IPS-18a (cell line): ENCODE results near the gene EFCAB13.

Source experiments
- H3K27ac ChIP-seq: one replicate; pipeline ENCODE4 v1.5.1; 2013; ENCODE audit warnings: low read length
- H3K27me3 ChIP-seq: one replicate; pipeline ENCODE4 v1.6.1; 2013; ENCODE audit warnings: mild to moderate bottlenecking, low read length; ENCODE audit not compliant: control insufficient read depth, insufficient read depth
- H3K36me3 ChIP-seq: one replicate; pipeline ENCODE4 v1.6.1; 2013; ENCODE audit warnings: low read depth, low read length; ENCODE audit not compliant: control insufficient read depth
- H3K4me1 ChIP-seq: one replicate; pipeline ENCODE4 v1.6.1; 2013; ENCODE audit warnings: low read depth, low read length; ENCODE audit not compliant: control insufficient read depth
- H3K4me3 ChIP-seq: one replicate; pipeline ENCODE4 v1.5.1; 2013; ENCODE audit warnings: low read length
- H3K9ac ChIP-seq: one replicate; pipeline ENCODE4 v1.6.1; 2013; ENCODE audit warnings: mild to moderate bottlenecking, low read length, moderate library complexity
- H3K9me3 ChIP-seq: one replicate; pipeline ENCODE4 v1.6.1; 2013; ENCODE audit warnings: low read depth, low read length; ENCODE audit not compliant: control insufficient read depth

The EFCAB13 gene

GRCh38 chr17:47281216-47281615 is 42.5 kb upstream of the EFCAB13 start:
- H3K27ac ChIP-seq, result no peak overlapping the region

GRCh38 chr17:47285003-47285402 is 38.8 kb upstream of the EFCAB13 start:
- Histone ChIP-seq H3K4me1 (no peaks in the 10 kb centered on the region), H3K36me3 (no peaks in the 10 kb centered on the region), H3K9ac (no peak overlapping the region), H3K27me3 (no peaks in the 10 kb centered on the region), H3K4me3 (no peak overlapping the region), H3K9me3 (no peaks in the 10 kb centered on the region), H3K27ac (no peak overlapping the region)

More at GRCh38 chr17:47281216-47281615, 42.5 kb upstream of the EFCAB13 start:
- H3K9ac ChIP-seq, result no peak overlapping the region
- H3K36me3 ChIP-seq, result no peaks in the 10 kb centered on the region
- no peak overlapping the region for H3K4me3 ChIP-seq
- H3K27me3 ChIP-seq, result no peaks in the 10 kb centered on the region
- no peaks in the 10 kb centered on the region for H3K9me3 ChIP-seq
- peaks cover 10% of the 10 kb centered on the region for H3K4me1 ChIP-seq

- H3K9ac ChIP-seq, result no peak overlapping the region
- no peak overlapping the region for H3K27ac ChIP-seq
- no peaks in the 10 kb centered on the region for H3K4me1 ChIP-seq
- H3K27me3 ChIP-seq, result no peaks in the 10 kb centered on the region
- no peaks in the 10 kb centered on the region for H3K36me3 ChIP-seq
- no peak overlapping the region for H3K4me3 ChIP-seq
- no peaks in the 10 kb centered on the region for H3K9me3 ChIP-seq
Measured at GRCh38 chr17:47286198-47286914, 37.4 kb upstream of the EFCAB13 start.

GRCh38 chr17:47287068-47287467 is 36.7 kb upstream of the EFCAB13 start:
- H3K9me3 ChIP-seq, result no peaks in the 10 kb centered on the region
- no peaks in the 10 kb centered on the region for H3K27me3 ChIP-seq
- no peaks in the 10 kb centered on the region for H3K36me3 ChIP-seq
- no peak overlapping the region for H3K27ac ChIP-seq
- H3K4me1 ChIP-seq, result no peaks in the 10 kb centered on the region
- H3K9ac ChIP-seq, result no peak overlapping the region
- no peak overlapping the region for H3K4me3 ChIP-seq

GRCh38 chr17:47287639-47288038 is 36.1 kb upstream of the EFCAB13 start:
- no peaks in the 10 kb centered on the region for H3K9me3 ChIP-seq
- H3K27ac ChIP-seq, result no peak overlapping the region
- no peaks in the 10 kb centered on the region for H3K4me1 ChIP-seq
- H3K9ac ChIP-seq, result no peak overlapping the region
- no peaks in the 10 kb centered on the region for H3K36me3 ChIP-seq
- H3K27me3 ChIP-seq, result no peaks in the 10 kb centered on the region
- no peak overlapping the region for H3K4me3 ChIP-seq

GRCh38 chr17:47288531-47289116 is 35.1 kb upstream of the EFCAB13 start:
- H3K36me3 ChIP-seq, result no peaks in the 10 kb centered on the region
- no peaks in the 10 kb centered on the region for H3K27me3 ChIP-seq
- no peak overlapping the region for H3K9ac ChIP-seq
- no peak overlapping the region for H3K27ac ChIP-seq
- no peaks in the 10 kb centered on the region for H3K4me1 ChIP-seq
- H3K4me3 ChIP-seq, result no peak overlapping the region
- no peaks in the 10 kb centered on the region for H3K9me3 ChIP-seq

- no peaks in the 10 kb centered on the region for H3K9me3 ChIP-seq
- no peak overlapping the region for H3K9ac ChIP-seq
- no peak overlapping the region for H3K27ac ChIP-seq
- H3K27me3 ChIP-seq, result no peaks in the 10 kb centered on the region
- H3K4me3 ChIP-seq, result no peak overlapping the region
- H3K4me1 ChIP-seq, result no peaks in the 10 kb centered on the region
- H3K36me3 ChIP-seq, result no peaks in the 10 kb centered on the region
Measured at GRCh38 chr17:47289302-47289701, 34.5 kb upstream of the EFCAB13 start.

GRCh38 chr17:47290870-47291241 is 32.9 kb upstream of the EFCAB13 start:
- Histone ChIP-seq H3K4me1 (no peaks in the 10 kb centered on the region), H3K36me3 (no peaks in the 10 kb centered on the region), H3K9me3 (no peaks in the 10 kb centered on the region), H3K27me3 (no peaks in the 10 kb centered on the region), H3K9ac (no peak overlapping the region), H3K4me3 (no peak overlapping the region), H3K27ac (no peak overlapping the region)

GRCh38 chr17:47291242-47291873 is 32.4 kb upstream of the EFCAB13 start:
- no peaks in the 10 kb centered on the region for H3K27me3 ChIP-seq
- H3K9me3 ChIP-seq, result no peaks in the 10 kb centered on the region
- H3K36me3 ChIP-seq, result no peaks in the 10 kb centered on the region
- no peak overlapping the region for H3K4me3 ChIP-seq
- H3K27ac ChIP-seq, result no peak overlapping the region
- H3K9ac ChIP-seq, result no peak overlapping the region
- H3K4me1 ChIP-seq, result no peaks in the 10 kb centered on the region

GRCh38 chr17:47292206-47292605 is 31.5 kb upstream of the EFCAB13 start:
- no peaks in the 10 kb centered on the region for H3K27me3 ChIP-seq
- H3K36me3 ChIP-seq, result no peaks in the 10 kb centered on the region
- H3K4me3 ChIP-seq, result no peak overlapping the region
- H3K4me1 ChIP-seq, result no peaks in the 10 kb centered on the region
- no peak overlapping the region for H3K27ac ChIP-seq
- no peaks in the 10 kb centered on the region for H3K9me3 ChIP-seq
- no peak overlapping the region for H3K9ac ChIP-seq

- Histone ChIP-seq H3K9ac (no peak overlapping the region), H3K4me3 (no peak overlapping the region), H3K4me1 (no peaks in the 10 kb centered on the region), H3K27ac (no peak overlapping the region), H3K27me3 (no peaks in the 10 kb centered on the region), H3K36me3 (no peaks in the 10 kb centered on the region), H3K9me3 (no peaks in the 10 kb centered on the region)
Measured at GRCh38 chr17:47295037-47295873, 28.5 kb upstream of the EFCAB13 start.
